GM21526 (cell line): ENCODE measurements around the gene TSBP1.
"Not testable (repeated sequence)": the region's sequence is repeated elsewhere in the genome, so short reads cannot be mapped to it uniquely, and the experiment has no call there.

Experiments used
- ATAC-seq: cut with Tn5 transposase; IDR thresholded peaks from one replicate; pipeline ENCODE4 v1.9.1; 2021; ENCODE audit warnings: moderate library complexity; ENCODE audit not compliant: unreplicated experiment, low FRiP score

TSBP1 gene

DNA sequence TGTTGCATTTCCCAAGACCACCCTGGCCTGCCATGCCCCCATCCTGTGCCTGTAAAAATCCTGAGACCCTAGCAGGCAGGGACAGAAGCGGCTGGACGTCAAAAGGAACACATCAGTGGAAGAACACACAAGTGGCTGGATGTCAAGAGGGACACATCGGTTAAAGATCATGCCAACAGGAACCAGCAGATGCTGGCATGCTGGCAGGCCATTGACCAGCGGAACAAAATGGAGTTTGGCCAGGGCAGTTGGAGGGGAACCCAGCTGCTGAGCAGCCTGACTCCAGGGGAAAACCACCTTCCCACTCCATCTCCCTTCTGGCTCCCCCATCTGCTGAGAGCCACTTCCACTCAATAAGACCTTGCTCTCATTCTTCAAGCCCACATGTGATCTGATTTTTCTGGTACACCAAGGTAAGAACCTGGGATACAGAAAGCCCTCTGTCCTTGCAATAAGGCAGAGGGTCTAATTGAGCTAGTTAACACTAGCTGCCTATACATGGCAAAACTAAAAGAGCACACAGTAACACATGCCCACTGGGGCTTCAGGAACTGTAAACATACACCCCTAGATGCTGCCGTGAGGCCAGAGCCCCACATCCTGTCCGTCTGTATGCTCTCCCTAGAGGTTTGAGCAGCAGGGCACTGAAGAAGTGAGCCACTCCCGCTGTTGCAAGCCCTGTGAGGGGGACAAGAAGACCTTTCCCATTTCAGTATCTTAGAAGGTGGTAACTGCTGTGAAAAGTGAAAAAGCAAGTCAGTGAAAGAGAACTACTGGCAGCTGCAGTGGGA is 4.2 kb upstream of the TSBP1 start:
- ATAC-seq, result no peak

DNA sequence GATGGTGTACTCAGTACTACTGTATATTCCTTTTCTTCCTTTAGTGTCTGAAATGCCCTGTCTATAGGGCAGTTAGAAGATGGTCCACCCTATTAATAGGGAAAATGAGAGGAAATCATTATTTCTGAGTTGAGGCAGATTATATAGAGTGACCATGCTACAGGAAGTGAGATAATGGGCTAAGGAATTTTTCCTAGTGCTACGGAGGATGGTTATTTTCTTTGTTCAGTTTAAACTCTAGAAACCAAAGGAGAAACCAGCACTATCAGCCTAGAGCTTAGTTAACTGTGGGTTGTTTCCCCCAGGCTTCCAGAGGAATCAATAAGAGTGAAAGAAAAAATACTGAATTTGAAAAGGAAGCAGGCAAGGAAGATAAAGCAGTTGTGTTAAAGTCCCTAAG is 474 bp downstream of the TSBP1 start:
- ATAC-seq, result no peak

DNA sequence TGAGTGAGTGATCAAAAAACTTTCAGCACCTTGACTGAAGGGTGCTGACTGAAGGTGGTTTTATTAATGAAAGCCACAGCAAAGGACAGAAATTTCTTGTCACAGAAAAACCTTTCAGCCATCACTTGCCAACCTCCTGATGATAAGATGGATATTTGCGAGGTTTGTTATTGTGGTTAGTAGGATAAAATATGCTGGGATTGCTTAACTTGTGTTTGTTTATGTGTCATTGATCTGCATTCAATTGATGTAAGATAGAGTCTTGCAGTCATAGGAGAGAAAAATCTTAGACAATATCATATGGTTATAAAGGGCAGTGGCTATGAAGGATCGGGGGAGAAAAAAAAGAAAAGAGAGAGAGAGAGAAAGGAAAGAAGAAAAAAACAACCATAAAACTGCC is 1.2 kb downstream of the TSBP1 start:
- ATAC-seq, result no peak

DNA sequence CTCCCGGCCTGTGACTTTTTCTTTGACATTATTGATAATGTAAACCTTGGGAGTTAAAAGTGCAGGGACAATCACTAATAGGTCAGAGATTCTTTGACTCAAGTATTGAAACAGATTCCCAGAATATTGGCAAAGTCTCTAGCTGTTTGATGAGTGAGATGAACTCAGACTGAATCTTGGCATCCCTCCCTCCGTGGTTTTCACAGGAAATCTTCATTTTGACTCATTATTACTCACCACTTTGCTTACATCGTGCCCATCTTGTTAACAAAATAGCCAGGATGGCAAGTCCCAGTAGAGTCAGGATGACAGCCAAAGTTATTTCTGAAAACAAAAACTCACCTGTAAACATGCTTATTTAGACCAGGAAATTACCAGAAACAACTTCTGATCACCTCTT is 2.0 kb downstream of the TSBP1 start:
- ATAC-seq, result no peak

DNA sequence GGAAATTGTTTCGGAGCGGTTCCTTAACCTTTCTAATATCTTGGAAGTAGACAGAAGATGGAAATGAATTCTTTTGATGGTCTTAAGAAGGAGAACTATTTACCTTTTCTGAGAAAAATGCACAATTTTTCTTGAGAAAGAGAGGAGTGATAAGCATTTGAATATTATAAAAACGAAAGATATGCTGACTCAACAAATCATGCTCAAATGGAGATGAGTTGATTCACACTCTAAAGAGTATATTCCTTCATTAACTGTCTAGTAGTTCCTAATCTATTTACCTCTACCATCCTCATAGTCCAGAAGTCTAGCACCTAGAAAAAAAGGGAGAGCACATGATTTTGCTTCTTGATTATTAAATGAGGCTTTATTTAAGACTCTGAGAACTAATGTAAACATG is 4.1 kb downstream of the TSBP1 start:
- no peak for ATAC-seq

DNA sequence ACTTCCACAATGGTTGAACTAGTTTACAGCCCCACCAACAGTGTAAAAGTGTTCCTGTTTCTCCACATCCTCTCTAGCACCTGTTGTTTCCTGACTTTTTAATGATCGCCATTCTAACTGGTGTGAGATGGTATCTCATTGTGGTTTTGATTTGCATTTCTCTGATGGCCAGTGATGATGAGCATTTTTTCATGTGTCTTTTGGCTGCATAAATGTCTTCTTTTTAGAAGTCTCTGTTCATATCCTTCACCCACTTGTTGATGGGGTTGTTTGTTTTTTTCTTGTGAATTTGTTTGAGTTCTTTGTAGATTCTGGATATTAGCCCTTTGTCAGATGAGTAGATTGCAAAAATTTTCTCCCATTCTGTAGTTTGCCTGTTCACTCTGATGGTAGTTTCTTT is 12.5 kb downstream of the TSBP1 start:
- ATAC-seq, result not testable (repeated sequence)

DNA sequence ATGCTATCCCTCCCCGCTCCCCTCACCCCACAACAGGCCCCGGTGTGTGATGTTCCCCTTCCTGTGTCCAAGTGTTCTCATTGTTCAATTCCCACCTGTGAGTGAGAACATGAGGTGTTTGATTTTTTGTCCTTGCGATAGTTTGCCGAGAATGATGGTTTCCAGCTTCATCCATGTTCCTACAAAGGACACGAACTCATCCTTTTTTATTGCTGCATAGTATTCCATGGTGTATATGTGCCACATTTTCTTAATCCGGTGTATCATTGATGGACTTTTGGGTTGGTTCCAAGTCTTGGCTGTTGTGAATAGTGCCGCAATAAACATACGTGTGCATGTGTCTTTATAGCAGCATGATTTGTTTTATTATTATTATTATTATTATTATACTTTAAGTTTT is 13.2 kb downstream of the TSBP1 start:
- ATAC-seq, result not testable (repeated sequence)

DNA sequence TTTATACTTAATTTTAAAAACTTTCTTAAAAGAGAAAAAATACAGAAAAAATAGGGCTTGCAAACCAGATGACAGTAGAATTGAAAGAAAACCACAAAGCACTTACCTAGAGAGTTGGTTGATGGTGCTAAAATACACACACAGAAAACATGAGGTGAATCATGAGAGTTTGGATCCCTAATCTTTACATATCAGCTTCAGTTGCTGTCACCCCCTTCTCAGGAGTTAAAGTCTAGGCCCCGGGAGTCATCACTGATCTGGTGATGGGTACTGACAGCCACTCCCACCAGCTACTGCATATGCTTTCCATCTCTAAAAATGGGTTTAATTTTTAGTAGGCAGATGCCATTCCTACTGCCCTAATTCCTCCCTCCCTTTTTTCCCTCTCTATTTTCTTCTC is 16.7 kb downstream of the TSBP1 start:
- ATAC-seq, result no peak

DNA sequence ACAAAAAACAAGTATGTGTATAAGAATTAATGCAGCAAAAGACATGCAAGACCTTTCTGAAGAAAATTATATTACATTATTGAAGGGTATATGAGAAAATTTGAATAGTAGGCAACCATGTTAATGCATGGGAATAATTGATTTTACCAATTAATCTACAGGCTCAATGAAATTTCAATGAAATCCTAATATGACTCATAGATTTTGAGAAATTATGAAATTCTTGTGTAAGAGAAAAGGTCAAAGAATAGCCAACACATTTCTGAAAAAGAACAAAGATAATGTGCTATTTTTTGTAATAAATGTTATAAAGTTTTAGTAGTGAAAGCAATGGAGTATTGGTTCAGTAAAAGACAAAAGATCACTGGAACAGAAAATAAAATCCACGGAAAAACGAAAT is 18.4 kb downstream of the TSBP1 start:
- no peak for ATAC-seq

DNA sequence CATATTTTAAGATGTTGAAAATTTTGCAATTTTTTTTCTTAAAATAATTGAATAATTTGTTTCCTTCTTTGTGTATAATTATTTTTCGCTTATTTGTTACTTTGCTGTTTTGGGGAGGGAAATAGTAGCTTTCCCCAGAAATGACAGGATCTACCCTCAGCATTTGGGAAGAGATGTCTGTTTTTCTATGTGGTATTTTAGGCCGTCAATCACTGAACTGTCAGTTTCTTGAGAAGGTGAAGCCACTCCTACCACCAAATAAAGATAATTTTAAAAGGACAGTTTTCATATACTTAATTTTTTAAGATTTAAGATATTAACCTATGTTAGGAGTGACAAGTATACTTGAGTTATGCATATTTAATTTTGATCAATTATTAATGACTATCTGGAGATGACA is 31.5 kb downstream of the TSBP1 start:
- no peak for ATAC-seq

DNA sequence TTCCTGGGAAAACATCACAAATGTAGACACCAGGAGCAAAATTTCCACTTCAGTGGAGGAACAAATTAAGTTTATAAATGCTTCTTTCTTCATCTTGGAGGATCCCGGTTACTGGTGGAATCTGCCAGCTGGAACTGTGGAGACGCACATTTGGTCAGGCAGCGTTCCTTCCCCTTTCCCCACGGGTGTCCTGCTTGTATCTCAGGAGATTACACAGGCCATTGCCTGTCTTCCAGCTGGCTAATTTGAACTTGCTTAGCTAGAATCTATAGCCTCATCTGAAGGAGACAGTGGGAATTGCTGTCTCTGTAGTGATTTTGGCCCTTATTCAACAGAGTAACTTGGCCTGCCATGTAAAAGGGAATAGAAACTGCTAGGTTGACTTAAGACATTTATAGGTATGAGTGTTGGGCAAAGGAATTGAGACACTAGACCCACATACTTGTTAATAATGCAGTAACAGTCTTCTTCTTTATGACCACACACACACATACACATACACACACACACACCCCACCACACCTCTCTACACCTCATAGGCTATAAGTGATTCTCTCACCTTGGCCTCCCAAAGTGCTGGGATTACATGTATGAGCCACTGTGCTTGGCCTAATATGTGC is 34.4 kb downstream of the TSBP1 start:
- ATAC-seq, result no peak

DNA sequence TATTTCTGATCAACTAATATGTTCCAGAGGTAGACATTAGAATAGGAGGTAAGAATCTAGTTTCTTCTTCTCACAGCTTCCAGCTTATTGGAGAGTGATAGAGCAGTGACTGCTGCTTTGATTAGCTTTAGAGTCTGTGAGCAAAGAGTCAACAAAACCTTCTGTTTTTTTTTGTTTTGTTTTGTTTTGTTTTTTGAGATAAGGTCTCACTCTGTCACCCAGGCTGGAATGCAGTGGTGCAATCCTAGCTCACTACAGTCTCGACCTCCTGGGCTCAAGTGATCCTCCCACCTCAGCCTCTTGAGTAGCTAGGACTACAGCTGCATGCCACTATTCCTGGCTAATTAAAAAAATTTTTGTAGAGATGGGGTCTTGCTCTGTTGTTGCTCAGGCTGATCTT is 39.3 kb downstream of the TSBP1 start:
- no peak for ATAC-seq

DNA sequence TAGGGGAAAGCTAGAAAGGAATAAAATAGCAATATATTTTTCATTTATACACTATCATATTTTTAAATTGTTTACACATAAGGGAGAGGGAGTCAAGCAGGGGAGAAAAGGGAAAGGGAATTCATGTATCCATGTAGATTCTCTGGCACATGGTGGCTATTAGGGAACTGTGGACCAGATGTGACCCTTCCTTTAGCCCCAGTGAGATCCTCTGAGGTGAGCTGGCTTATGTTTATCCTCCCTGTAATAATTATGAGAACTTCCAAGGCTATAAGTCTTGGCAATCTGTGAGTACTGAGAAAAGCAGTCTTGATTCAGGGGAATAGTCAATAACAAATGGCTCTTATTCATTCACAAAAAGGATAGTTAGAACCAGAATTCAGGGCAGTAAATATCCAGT is 42.6 kb downstream of the TSBP1 start:
- no peak for ATAC-seq

DNA sequence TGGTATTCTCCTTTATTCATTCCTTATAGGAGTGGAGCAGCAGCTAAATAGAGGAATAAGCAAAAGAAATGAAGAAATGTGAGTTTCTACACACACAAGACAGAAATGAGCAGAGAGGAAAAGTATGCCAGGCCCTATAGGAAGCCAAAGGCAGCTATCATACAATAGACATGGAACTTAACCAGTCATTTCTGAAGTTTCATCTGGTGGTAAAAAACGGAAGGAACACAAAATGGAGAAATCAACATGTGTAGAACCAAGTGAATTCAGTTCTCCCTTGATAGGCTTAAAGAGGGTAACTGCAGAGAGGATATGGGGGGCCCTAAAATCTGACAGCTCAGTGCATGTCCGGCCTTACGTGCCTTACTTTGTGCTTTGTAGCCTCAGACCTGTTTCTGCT is 44.6 kb downstream of the TSBP1 start:
- no peak for ATAC-seq

DNA sequence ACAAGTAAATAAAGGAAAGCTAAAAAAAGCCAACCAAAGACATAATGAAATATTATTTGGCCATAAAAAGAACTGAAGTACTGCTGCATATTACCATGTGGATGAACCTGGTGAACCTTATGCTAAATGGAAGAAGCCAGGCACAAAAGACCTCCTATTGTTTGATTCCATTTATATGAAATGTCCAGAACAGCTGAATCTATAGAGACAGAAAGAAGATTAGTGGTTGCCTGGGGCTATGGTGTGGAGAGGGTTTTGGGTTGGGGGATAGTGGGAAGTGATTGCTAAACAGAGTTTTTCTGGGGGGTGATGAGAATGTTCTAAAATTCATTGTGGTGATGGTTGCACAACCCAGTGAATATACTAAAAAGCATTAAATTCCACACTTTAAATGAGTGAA is 53.2 kb downstream of the TSBP1 start:
- ATAC-seq, result no peak

DNA sequence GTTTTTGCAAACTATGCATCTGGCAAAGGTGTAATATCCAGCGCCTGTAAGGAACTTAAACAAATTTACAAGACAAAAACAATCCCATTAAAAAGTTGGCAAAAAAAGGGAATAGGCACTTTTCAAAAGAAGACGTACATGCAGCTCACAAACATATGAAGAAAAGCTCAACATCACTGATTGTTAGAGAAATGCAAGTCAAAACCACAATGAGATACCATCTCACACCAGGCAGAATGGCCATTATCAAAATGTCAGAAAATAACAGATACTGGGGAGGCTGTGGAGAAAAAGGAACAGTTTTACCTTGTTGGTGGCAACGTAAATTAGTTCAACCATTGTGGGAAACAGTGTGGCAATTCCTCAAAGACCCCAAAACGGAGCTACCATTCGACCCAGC is 54.2 kb downstream of the TSBP1 start:
- ATAC-seq, result no peak

DNA sequence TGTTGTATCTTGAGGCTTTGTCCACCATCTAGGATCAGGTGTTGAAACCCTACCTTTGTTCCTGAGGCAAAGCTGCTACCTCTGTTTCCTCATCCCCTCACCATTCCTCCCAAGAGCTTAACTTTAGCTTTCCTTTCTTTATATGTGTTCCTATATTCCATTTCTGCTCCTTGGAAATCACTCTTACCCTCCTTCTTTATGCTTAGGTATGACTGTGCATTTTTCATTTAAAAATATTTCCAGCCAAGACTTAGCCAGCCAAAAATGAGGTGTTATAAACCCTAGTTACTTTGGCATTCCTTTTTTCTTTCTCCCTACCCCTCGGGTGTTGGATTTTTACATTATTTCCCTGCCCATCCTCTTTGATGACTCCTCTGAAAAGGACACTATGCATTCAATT is 57.7 kb downstream of the TSBP1 start:
- ATAC-seq, result no peak

DNA sequence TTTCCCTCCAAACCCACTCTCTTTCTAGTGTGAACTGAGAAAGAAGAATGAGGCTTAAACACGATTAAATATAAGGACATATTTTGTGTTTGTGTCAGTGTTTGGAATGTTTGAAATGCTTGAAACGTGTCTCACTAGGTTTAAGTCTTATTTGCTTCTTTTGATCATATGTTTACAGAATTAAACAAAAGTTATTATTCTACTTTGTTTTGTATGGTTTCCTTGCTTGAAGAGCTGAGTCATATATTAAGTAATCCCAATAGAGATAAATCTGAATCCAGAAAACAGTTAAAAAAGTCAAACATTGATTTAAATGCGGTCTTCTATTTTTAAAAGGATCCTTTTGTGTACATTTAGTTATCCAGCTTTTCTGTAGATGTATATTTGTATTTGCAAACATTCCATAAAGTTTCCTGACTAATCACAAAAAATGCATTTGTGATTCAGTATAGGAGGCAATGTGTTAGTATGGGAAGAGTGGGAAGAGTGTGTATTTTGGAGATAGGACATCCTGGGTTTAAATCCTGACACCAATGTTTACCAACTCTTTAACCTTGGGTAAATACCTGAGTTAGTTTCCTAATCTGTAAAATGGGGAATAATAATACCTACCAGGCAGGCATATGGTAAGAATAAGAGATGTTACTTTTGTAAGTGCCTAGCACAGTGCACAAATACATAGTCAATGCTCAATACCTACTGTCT is 72.9 kb downstream of the TSBP1 start:
- ATAC-seq, result no peak

DNA sequence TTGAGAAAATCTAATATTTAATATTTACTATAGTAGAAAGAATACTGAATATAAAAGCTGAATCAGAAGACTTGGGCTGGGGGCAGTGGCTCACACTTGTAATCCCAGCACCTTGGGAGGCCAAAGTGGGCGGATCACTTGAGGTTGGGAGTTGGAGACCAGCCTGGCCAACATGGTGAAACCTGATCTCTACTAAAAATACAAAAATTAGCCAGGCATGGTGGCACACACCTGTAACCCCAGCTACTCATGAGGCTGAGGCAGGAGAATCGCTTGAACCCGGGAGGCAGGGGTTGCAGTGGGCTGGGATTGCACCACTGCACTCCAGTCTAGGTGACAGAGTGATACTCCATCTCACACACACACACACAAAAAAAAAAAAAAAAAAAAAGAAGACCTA is 76.7 kb downstream of the TSBP1 start:
- not testable (repeated sequence) for ATAC-seq

DNA sequence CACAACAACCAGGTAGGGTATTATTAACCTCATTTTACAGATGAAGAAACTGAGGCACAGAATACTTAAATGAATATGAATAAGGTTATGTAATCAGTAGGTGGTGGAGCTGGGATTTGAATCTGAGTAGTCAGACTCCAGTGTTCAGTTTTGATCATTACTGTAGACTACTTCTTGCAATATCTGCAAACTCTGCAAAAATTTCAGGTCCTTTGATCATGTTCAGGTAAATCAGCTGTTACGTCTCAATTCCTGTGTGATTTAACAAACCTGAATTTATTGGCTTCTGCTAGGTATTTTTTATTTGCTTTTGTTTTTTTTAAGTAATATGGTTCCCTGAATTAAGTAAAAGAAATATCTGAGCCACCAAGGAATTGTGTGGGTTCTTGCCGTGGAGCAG is 77.1 kb downstream of the TSBP1 start:
- ATAC-seq, result no peak

DNA sequence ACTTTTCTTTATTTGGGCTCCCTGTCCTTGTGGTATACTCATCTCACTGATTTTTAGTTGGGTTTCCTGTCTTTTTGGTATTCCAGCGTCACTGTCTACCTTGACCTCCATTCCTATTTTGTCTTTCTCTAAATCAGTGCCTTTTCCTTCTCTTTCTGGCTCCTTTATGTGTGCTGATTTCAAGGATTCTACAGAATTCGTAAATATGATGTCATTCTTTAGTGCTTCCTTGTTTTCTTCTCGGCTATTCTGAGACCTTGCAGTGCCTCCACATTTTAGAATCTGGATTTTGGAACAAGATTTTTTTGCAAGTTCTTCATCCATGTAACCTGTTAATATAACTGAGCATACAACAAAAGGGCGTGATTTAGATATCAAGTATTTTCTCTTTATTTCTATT is 78.0 kb downstream of the TSBP1 start:
- ATAC-seq, result no peak

DNA sequence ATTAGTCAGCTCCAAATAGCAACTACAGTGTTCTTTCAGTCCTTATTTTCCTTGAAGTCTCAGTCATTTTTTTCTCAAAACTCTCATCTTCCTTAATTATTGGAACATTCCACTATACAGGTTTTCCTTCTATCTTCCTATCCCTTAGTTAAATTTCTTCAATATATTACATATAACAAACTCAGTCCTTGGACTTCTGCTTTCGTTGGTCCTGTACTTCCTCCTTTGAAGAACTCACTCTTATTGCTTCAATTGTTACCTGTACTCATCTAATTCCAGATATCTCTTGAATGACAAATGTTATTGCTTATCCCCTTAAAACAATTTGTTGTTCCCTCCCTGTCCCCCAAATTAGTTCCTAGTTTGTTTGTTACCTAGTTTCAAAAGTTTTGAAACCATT is 80.2 kb downstream of the TSBP1 start:
- no peak for ATAC-seq
